ENCODE results near the gene GAD2.

DNA sequence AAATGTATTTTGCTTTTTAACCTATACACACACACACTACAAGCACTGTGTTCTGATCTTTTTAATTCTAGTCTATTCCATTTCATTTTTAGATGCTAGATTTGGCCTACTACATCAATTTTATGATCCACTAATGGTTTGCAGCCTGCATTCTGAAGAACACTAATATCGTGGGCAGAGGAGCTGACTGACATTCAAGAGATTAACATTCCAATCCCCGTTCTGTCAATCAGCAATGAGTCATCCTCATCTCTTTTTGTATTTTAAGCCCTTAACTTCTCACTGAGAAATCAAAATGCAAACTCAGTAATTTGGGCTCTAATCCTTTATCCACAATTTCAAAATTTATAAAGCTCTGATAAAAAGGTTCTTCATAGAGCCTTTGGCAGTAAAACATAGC lies 47.1 kb upstream of the GAD2 start:
- TF ChIP-seq, protein P1, sequence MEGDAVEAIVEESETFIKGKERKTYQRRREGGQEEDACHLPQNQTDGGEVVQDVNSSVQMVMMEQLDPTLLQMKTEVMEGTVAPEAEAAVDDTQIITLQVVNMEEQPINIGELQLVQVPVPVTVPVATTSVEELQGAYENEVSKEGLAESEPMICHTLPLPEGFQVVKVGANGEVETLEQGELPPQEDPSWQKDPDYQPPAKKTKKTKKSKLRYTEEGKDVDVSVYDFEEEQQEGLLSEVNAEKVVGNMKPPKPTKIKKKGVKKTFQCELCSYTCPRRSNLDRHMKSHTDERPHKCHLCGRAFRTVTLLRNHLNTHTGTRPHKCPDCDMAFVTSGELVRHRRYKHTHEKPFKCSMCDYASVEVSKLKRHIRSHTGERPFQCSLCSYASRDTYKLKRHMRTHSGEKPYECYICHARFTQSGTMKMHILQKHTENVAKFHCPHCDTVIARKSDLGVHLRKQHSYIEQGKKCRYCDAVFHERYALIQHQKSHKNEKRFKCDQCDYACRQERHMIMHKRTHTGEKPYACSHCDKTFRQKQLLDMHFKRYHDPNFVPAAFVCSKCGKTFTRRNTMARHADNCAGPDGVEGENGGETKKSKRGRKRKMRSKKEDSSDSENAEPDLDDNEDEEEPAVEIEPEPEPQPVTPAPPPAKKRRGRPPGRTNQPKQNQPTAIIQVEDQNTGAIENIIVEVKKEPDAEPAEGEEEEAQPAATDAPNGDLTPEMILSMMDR (IDR thresholded peaks at IDR 0.05; ENCODE audit: low read depth, low read length): no peak
- TF ChIP-seq EZH2phosphoT487 (IDR thresholded peaks at IDR 0.05; ENCODE audit: low read depth): no peak
